A549 (cell line): Measurements from ENCODE around the gene COMT. TPM values are rescaled to one million over a fixed set of nuclear protein-coding genes. Genes with fewer than 3 reads are reported as not detected.

Experiments used
- ATAC-seq, 2 experiments: fragments of 200-7000 bp in 1 of 2; fragments of >200 bp in 1 of 2; cut with Nextera tagmentation in 1 of 2; cut with Tn5 transposase in 1 of 2; 3 replicates each; pipeline versions ENCODE4 v1.8.0 to v1.9.1; 2018 to 2020; ENCODE audit warnings: mild to moderate bottlenecking in 1 of 2, moderate library complexity in 1 of 2
- CTCF ChIA-PET: fragments of 300-600 bp; sonication (Branson Sonifier 250); formaldehyde crosslinking; extraction: SDS; loops from one replicate; lab custom pipeline; 2021; ENCODE audit warnings: antibody characterized with exemption, inconsistent platforms; lab: Yijun Ruan, JAX
- POLR2A ChIA-PET: fragments of 350-600 bp; formaldehyde crosslinking; extraction: SDS; loops from one replicate; lab custom pipeline; 2021; ENCODE audit warnings: antibody characterized with exemption, inconsistent platforms; lab: Yijun Ruan, JAX
- DNase-seq, 2 experiments: peaks; one replicate each; pipeline versions ENCODE4 v3.0.0 to v3.0.0-alpha.2; 2011 to 2016; ENCODE audit warnings: low read depth in 1 of 2, low spot score in 1 of 2
- FAIRE-seq: peaks from 2 replicates; lab custom pipeline; 2011; peaks lifted over from hg19 to GRCh38; lab: Jason Lieb, UNC
- H3K27ac ChIP-seq, 2 experiments: fragments of >200 bp; sonication (Bioruptor Twin); formaldehyde crosslinking; 3 replicates each; pipeline ENCODE4 v1.5.1; 2016 to 2017
- H3K4me1 ChIP-seq: fragments of >200 bp; sonication (Bioruptor Twin); formaldehyde crosslinking; 3 replicates; pipeline ENCODE4 v1.6.1; 2016
- H3K4me2 ChIP-seq: fragments of >200 bp; sonication (Bioruptor Twin); formaldehyde crosslinking; 3 replicates; pipeline ENCODE4 v1.6.1; 2016
- H3K4me3 ChIP-seq: fragments of >200 bp; sonication (Bioruptor Twin); formaldehyde crosslinking; 3 replicates; pipeline ENCODE4 v1.5.1; 2016
- H3K9me3 ChIP-seq: fragments of >200 bp; sonication (Bioruptor Twin); formaldehyde crosslinking; 3 replicates; pipeline ENCODE4 v1.6.1; 2016
- BCL3 ChIP-seq: fragments of >200 bp; sonication (Bioruptor Twin); formaldehyde crosslinking; IDR thresholded peaks from 3 replicates; pipeline ENCODE4 v1.6.1; 2016
- CEBPB ChIP-seq, 2 experiments: fragments of >200 bp in 1 of 2; sonication (Bioruptor Twin) in 1 of 2; formaldehyde crosslinking in 1 of 2; IDR thresholded peaks; 2 replicates each; pipeline ENCODE4 v1.6.1; 2012 to 2016
- CHD2 ChIP-seq: fragments of 150-350 bp; IDR thresholded peaks from 2 replicates; pipeline ENCODE4 v1.6.1; 2014; ENCODE audit warnings: low read length; ENCODE audit not compliant: partially characterized antibody
- EHMT2 ChIP-seq: fragments of 200-600 bp; sonication (generic); IDR thresholded peaks from 2 replicates; pipeline ENCODE4 v1.6.1; 2016; ENCODE audit warnings: antibody characterized with exemption, low read depth, mild to moderate bottlenecking, moderate library complexity
- EP300 ChIP-seq, 2 experiments: fragments of >200 bp; sonication (Bioruptor Twin); formaldehyde crosslinking; IDR thresholded peaks; 2 replicates in 1 of 2; 3 replicates in 1 of 2; pipeline ENCODE4 v1.6.1; 2016 to 2017
- ESRRA ChIP-seq: fragments of 150-350 bp; IDR thresholded peaks from 2 replicates; pipeline ENCODE4 v1.6.1; 2014; ENCODE audit warnings: mild to moderate bottlenecking, low read length, borderline replicate concordance
- FOSL2 ChIP-seq, 2 experiments: fragments of 450-650 bp in 1 of 2; fragments of >200 bp in 1 of 2; sonication (Bioruptor Twin) in 1 of 2; formaldehyde crosslinking; IDR thresholded peaks; 2 replicates each; pipeline versions ENCODE4 v1.5.0 to v1.6.1; 2016 to 2020; ENCODE audit warnings: mild to moderate bottlenecking in 1 of 2, moderate library complexity in 1 of 2
- HMGXB4 ChIP-seq: fragments of 250-450 bp; sonication (Bioruptor Pico); IDR thresholded peaks from 2 replicates; pipeline ENCODE4 v1.5.0; 2021; ENCODE audit warnings: mild to moderate bottlenecking, moderate library complexity, borderline replicate concordance
- HOXA7 ChIP-seq: fragments of 250-450 bp; sonication (Bioruptor Pico); IDR thresholded peaks from 2 replicates; pipeline ENCODE4 v1.5.0; 2020; ENCODE audit warnings: mild to moderate bottlenecking, moderate library complexity
- HOXB13 ChIP-seq: fragments of 250-450 bp; sonication (Bioruptor Pico); IDR thresholded peaks from 2 replicates; pipeline ENCODE4 v1.5.0; 2020; ENCODE audit warnings: low read depth, mild to moderate bottlenecking, moderate library complexity
- JUN ChIP-seq, 2 experiments: fragments of >200 bp; sonication (Bioruptor Twin); formaldehyde crosslinking; IDR thresholded peaks; 2 replicates in 1 of 2; 3 replicates in 1 of 2; pipeline ENCODE4 v1.6.1; 2016 to 2017
- JUNB ChIP-seq: fragments of >200 bp; sonication (Bioruptor Twin); formaldehyde crosslinking; IDR thresholded peaks from 2 replicates; pipeline ENCODE4 v1.6.1; 2016
- MAFK ChIP-seq: fragments of 450-650 bp; IDR thresholded peaks from 2 replicates; pipeline ENCODE4 v1.6.1; 2014; ENCODE audit not compliant: partially characterized antibody
- MAX ChIP-seq: IDR thresholded peaks from 2 replicates; pipeline ENCODE4 v1.6.1; 2012
- NFE2L2 ChIP-seq: fragments of 150-350 bp; conservative IDR thresholded peaks from 2 replicates; pipeline ENCODE4 v1.6.1; 2014; ENCODE audit warnings: low read length
- NPAS2 ChIP-seq: fragments of 250-450 bp; sonication (Bioruptor Pico); IDR thresholded peaks from 2 replicates; pipeline ENCODE4 v1.8.0; 2022; ENCODE audit warnings: mild to moderate bottlenecking, moderate library complexity, borderline replicate concordance
- NR3C1 ChIP-seq: fragments of >200 bp; sonication (Bioruptor Twin); formaldehyde crosslinking; IDR thresholded peaks from 3 replicates; pipeline ENCODE4 v1.6.1; 2017
- POLR2AphosphoS2 ChIP-seq: conservative IDR thresholded peaks from 2 replicates; pipeline ENCODE4 v1.6.1; 2012; ENCODE audit warnings: low read length, improper control_type of control experiment, inconsistent platforms
- RFX5 ChIP-seq: fragments of 450-650 bp; IDR thresholded peaks from 2 replicates; pipeline ENCODE4 v1.7.1; 2014; ENCODE audit warnings: antibody characterized with exemption, mild to moderate bottlenecking, moderate library complexity
- RNF2 ChIP-seq: fragments of 200-600 bp; sonication (generic); IDR thresholded peaks from 2 replicates; pipeline ENCODE4 v1.6.1; 2016; ENCODE audit warnings: low read depth, mild to moderate bottlenecking, antibody characterized with exemption, moderate library complexity, borderline replicate concordance
- SMC3 ChIP-seq: fragments of >200 bp; sonication (Bioruptor Twin); formaldehyde crosslinking; IDR thresholded peaks from 3 replicates; pipeline ENCODE4 v1.6.1; 2018; ENCODE audit warnings: inconsistent platforms
- SREBF2 ChIP-seq: fragments of 450-650 bp; IDR thresholded peaks from 2 replicates; pipeline ENCODE4 v1.6.1; 2014; ENCODE audit warnings: mild to moderate bottlenecking, moderate library complexity
- ZNF302 ChIP-seq: fragments of 250-450 bp; sonication (Bioruptor Pico); IDR thresholded peaks from 2 replicates; pipeline ENCODE4 v1.9.0; 2021; ENCODE audit warnings: inconsistent platforms, mild to moderate bottlenecking, moderate library complexity
- WGBS: methylation state at CpG from one replicate; pipeline ENCODE4 v1.1.6; 2017; ENCODE audit errors: missing lambda C conversion rate; 5-methylcytosine and 5-hydroxymethylcytosine counted together
- polyA plus RNA-seq, 4 experiments: library from polyadenylated mRNA; depleted of rRNA in 3 of 4; stranded (reverse); fragments of >200 nt; fragmentation: RNase III in 1 of 4; extraction: RNeasy Plus Mini Kit Qiagen cat#74134 plus additional on column Dnase treatment in 1 of 4; gene quantifications; 2 replicates in 3 of 4; 3 replicates in 1 of 4; pipeline ENCODE4 v1.2.3, GENCODE V29; 2011 to 2017

COMT gene
- polyA plus RNA-seq, 2 of the 4 experiments (the other 2 are of a cell fraction), result 72.3 to 125 TPM

- ChIA-PET POLR2A (no interaction called here), CTCF (interaction anchor here (2.5 kb wide), 1 partner anchor 24 kb away, joined by 14 read pairs; no protein-coding TSS in a partner anchor)
- 83% methylated on average over 6 of the region's 20 CpGs for WGBS
Measured at GRCh38 chr22:19990609-19991394, 49.2 kb downstream of the COMT start.

GRCh38 chr22:19991395-19991644, 49.7 kb downstream of the COMT start:
- Histone ChIP-seq H3K27ac (no peak overlapping the region), H3K4me2 (no peak overlapping the region), H3K4me3 (no peak overlapping the region), H3K4me1 (peaks cover 3% of the 10 kb centered on the region; the same call in 1 of the 3 replicates), H3K9me3 (no peaks in the 10 kb centered on the region)
- POLR2A ChIA-PET, result no interaction called here
- FAIRE-seq, result no peak
- CTCF ChIA-PET, result interaction anchor here (2.5 kb wide), 1 partner anchor 23 kb away, joined by 14 read pairs; no protein-coding TSS in a partner anchor
- no peak for DNase-seq
- no peak for ATAC-seq
- TF ChIP-seq POLR2AphosphoS2 (no peak), EHMT2 (no peak), ZNF302 (no peak)

More at GRCh38 chr22:19990609-19991394, 49.2 kb downstream of the COMT start:
- H3K4me1 ChIP-seq, result peaks cover 6% of the 10 kb centered on the region; the same call in 1 of the 3 replicates
- H3K9me3 ChIP-seq, result no peaks in the 10 kb centered on the region
- H3K4me2 ChIP-seq, result no peak overlapping the region
- FAIRE-seq (no peak), DNase-seq (no peak), ATAC-seq (no peak)
- H3K4me3 ChIP-seq, result no peak overlapping the region
- no peak for TF ChIP-seq NPAS2 (CRISPR knock-in tag)
- no peak for TF ChIP-seq JUN (IDR thresholded peaks at IDR 0.05)
- no peak for TF ChIP-seq HOXB13
- H3K27ac ChIP-seq, result no peak overlapping the region

GRCh38 chr22:19991645-19992451, 50.3 kb downstream of the COMT start:
- POLR2A ChIA-PET, result no interaction called here
- ATAC-seq, result no peak
- no peak overlapping the region for H3K4me3 ChIP-seq
- no peaks in the 10 kb centered on the region for H3K9me3 ChIP-seq
- no peak overlapping the region for H3K27ac ChIP-seq
- TF ChIP-seq MAFK (no peak), NR3C1 (no peak), SREBF2 (no peak), EP300 (IDR thresholded peaks at IDR 0.05) (no peak), SMC3 (no peak), CEBPB (IDR thresholded peaks at IDR 0.05) (no peak), MAX (no peak), RNF2 (no peak), BCL3 (no peak), CHD2 (no peak), HMGXB4 (CRISPR knock-in tag) (no peak), FOSL2 (IDR thresholded peaks at IDR 0.05) (no peak), FOSL2 (CRISPR knock-in tag; IDR thresholded peaks at IDR 0.05) (no peak), JUN (IDR thresholded peaks at IDR 0.05) (no peak), EHMT2 (no peak), RFX5 (no peak), ESRRA (no peak), JUNB (no peak), NFE2L2 (no peak), HOXA7 (CRISPR knock-in tag) (no peak)
- TF ChIP-seq, all 56 proteins: peak for 0
- no peak for DNase-seq
- 85% methylated on average over 21 of the region's 23 CpGs for WGBS
- no peak overlapping the region for H3K4me2 ChIP-seq
- no peaks in the 10 kb centered on the region for H3K4me1 ChIP-seq
- no peak for FAIRE-seq
- CTCF ChIA-PET, result interaction anchor here (1.0 to 2.5 kb wide), 2 partner anchors 23 to 26 kb away, joined by 3 to 14 read pairs; no protein-coding TSS in a partner anchor
